VCaP (cell line): ENCODE measurements around the gene CCND1.

ENCODE experiments used
- H3K27ac ChIP-seq: fragments of 450-650 bp; 2 replicates; pipeline ENCODE4 v1.5.1; 2017
- CTCF ChIP-seq: fragments of 450-650 bp; conservative IDR thresholded peaks from 2 replicates; pipeline ENCODE4 v1.5.1; 2017; ENCODE audit warnings: mild to moderate bottlenecking, moderate library complexity

Gene CCND1

GRCh38 chr11:69634069-69634468 lies 6.9 kb upstream of the CCND1 start:
- TF ChIP-seq CTCF, result no peak
- H3K27ac ChIP-seq, result no peak overlapping the region

GRCh38 chr11:69634590-69634989 lies 6.4 kb upstream of the CCND1 start:
- TF ChIP-seq CTCF, result no peak
- H3K27ac ChIP-seq, result no peak overlapping the region

GRCh38 chr11:69635195-69635594 lies 5.8 kb upstream of the CCND1 start:
- TF ChIP-seq CTCF, result no peak
- no peak overlapping the region for H3K27ac ChIP-seq

- no peak overlapping the region for H3K27ac ChIP-seq
- TF ChIP-seq CTCF, result no peak
These were observed 5.0 kb upstream of the CCND1 start for GRCh38 chr11:69635804-69636511.

GRCh38 chr11:69636512-69637197 lies 4.3 kb upstream of the CCND1 start:
- H3K27ac ChIP-seq, result no peak overlapping the region
- no peak for TF ChIP-seq CTCF

- no peak for TF ChIP-seq CTCF
- no peak overlapping the region for H3K27ac ChIP-seq
These were observed 3.6 kb upstream of the CCND1 start for GRCh38 chr11:69637198-69637940.
